Amniotic stem cell (primary cell): Measurements from ENCODE around the gene ADORA1.

Experiments used
- DNase-seq: peaks from one replicate; lab custom pipeline; 2025; lab: John Stamatoyannopoulos, UW

The ADORA1 gene

GRCh38 chr1:203187689-203188264 lies 60.3 kb downstream of the ADORA1 start:
- no peak for DNase-seq

- DNase-seq = no peak
These were observed 61.2 kb downstream of the ADORA1 start for GRCh38 chr1:203188686-203189232.

- DNase-seq = no peak
These were observed 62.4 kb downstream of the ADORA1 start for GRCh38 chr1:203189951-203190352.

DNA sequence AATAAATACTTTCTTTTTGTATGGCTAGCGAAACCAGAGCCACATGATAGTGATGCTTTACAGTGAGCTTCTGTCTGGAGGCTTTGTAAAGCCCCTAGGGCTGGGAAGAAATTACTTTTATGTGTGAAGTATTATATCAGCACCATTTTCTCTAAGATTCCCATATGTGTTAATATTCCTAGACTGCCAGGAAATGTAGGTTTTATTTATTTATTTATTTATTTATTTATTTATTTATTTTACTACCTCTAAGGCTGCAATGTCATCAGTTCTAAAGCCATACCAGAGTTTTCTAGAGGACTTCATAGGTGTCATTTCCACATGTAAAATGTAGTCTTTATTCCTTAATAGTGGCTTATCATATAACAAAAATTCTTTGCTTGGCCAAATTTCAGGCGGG lies 63.4 kb downstream of the ADORA1 start:
- no peak for DNase-seq

- no peak for DNase-seq
These were observed 68.8 kb downstream of the ADORA1 start for GRCh38 chr1:203196371-203196770.

- peak; percentile 12 for DNase-seq
These were observed 70.1 kb downstream of the ADORA1 start for GRCh38 chr1:203197625-203198024.

- no peak for DNase-seq
These were observed 71.5 kb downstream of the ADORA1 start for GRCh38 chr1:203199002-203199401.

- DNase-seq = no peak
These were observed 71.9 kb downstream of the ADORA1 start for GRCh38 chr1:203199481-203199815.

DNA sequence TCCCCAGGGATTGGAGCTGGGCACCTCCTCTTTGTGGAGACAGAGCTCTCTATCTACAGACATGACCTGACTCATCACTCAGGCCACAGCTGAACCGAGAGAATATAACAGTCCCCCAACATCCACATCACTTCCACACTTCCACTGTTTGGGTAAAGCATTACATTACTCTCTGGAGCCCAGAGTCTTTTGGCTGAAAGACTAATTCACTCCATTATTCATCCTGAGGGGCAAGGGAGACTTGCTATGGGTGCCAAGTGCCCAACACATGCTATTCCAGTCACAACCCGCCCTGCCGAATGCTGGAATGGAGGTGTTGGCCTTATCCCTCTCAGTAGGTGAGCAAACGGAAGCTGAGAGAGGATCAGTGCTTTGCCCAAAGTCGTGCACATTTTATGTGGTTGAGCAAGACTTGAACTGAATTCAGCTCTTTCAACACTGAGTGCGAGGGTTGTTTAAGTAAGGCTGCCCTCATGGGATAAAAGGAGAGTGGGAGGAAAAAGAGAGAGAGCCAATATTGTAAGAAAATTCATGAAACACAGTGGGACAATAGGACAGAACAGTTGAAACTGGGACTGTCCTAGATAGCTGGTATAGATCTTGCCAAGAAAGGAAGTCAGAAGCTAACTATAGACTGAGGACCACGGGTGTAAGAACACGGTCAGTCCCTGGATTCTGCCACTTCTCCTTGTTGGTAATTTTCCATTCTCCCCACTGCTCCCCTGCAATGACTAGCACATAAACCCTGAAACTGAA lies 72.5 kb downstream of the ADORA1 start:
- no peak for DNase-seq

DNA sequence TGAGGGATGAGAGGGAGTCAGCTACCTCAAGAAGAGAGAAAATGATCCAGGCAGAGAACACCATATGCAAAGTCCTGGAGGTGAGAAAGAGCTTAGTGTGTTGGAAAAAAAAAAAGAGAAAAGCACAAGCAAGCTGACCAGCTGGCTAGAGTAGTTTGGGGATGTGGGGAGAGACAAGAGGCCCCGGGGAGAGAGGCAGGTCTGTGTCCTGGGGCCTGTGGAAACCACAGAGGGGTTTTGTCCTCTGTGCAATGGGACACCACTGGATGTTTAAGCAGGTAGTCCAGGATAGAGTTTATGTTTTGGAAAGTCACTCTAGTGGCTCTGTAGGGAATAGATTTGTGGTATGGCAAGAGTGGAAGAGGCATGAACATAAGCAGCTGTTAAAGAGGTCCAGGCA lies 73.4 kb downstream of the ADORA1 start:
- DNase-seq = no peak

DNA sequence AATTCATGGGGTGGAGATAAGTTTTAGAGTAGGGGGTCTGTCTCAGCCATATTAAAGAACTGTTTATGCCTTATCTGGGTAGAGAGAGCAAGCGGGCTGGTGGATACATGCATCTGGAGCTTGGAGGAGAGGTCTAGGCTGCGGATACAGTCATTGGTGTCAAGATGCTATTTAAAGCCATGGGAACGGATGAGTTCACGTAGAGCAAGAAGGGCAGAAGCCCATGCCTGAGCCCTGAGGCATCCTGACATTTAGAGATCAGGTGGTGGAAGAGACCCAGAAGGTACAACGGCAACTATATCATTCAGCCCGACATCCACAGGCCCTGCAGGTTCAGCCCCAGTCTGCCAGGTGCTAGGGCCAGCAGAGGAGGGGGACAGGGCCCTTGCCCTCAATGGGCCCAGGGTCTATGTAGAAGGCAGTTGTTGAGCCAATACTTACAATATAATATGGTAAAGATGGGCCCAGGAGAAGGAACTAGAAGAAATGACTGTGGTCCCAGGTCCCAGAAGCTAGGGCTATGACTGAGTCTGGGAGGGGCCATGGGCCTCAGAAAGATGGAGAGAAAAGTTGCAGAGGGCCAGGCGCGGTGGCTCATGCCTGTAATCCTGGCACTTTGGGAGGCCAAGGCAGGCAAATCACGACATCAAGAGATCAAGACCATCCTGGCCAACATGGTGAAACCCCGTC lies 74.1 kb downstream of the ADORA1 start:
- DNase-seq = no peak

- DNase-seq = peak; percentile 14
These were observed 75.1 kb downstream of the ADORA1 start for GRCh38 chr1:203202431-203203245.

GRCh38 chr1:203204756-203205155 lies 77.2 kb downstream of the ADORA1 start:
- DNase-seq = no peak

- DNase-seq = no peak
These were observed 78.7 kb downstream of the ADORA1 start for GRCh38 chr1:203206129-203206687.

- DNase-seq = no peak
These were observed 80.2 kb downstream of the ADORA1 start for GRCh38 chr1:203207751-203208150.

DNA sequence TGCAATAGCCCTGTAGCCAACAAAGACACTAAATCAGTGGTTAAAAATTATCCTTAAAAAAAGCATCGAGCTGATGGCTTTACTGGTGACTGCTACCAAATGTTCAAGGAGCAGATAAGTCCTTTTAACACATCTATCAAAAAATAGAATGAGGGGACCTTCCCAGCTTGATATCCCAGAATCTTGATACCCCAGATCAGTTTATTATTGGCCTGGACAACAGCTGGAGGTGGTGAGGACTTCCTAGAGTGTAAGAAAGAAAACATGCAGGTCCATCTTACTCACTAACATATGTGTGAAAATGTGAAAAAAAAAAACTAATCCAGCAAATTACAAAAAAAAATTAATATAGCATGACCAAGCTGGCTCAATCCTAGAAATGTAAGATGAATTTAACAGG lies 80.7 kb downstream of the ADORA1 start:
- no peak for DNase-seq

DNA sequence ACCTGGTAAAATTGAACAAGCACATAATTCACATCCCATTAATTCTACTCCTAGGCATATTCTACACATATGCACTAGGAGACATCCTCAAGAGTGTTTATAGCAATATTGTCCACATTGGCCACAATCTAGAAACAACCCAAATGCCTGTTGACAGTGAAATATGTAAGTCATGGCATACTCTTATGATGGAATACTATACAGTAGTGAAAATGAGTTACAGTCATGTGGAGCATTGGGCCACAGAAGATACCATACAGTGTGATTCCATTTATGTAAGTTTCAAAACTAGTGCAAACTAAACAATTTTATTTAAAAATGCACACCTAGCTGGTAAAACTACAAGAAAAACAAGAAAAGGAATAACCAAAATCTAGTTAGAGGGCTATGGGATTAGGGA lies 82.8 kb downstream of the ADORA1 start:
- DNase-seq = no peak

DNA sequence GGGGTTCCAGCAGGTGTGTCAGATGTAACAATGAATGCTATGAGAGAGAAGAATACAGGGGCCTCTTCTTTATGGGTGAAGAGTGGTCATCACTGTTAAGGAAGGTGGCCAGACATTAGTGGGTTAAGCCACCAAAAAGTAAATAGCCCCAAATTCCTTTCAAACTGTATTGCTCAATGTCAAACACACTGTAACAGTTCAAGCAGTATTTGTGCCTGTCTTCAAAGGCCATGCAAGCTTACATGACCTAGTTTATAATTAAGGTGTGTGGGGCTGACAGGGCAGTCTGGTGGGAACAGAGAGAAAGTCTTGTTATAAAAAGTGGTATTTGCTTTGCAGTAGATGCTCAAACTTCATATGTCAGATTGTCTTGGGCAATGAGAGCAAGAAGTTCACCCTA lies 83.5 kb downstream of the ADORA1 start:
- DNase-seq = no peak

DNA sequence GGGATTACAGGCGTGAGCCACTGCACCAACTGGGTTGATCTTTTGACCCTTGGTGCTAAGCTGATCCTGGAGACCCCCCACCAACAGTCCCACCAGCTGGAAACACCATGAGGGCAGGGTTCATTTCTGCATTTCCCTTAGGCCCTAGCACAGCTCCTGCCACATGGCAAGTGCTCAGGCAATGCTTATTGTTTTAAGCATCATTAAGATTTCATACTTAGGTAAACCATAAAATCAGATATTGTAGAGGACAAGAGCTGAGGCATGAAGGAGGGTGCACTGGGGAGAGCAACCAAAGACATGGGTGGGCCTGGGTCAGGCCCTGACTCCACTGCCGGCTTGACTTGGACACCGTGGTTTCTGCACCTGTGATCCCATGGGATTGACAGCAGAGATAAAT lies 84.3 kb downstream of the ADORA1 start:
- DNase-seq = no peak

DNA sequence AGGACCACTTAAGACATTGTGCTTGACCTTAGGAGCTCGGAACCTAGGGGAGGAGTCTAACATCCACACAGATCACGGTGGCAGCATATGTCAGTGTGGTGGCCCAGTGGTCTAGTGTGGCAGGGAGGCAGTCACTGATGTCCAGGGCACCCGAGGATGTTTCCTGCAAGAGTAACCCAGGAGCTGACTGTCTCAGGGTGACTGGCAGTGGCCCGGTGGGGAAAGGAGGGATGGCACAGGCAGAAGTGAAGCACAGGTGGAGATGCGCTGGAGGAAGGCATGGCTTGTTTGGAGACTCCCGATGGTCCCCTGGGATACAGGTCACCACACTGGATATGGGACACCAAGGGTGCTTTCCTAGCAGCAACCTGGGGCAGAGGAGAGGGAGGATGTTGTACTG lies 85.6 kb downstream of the ADORA1 start:
- DNase-seq = no peak

GRCh38 chr1:203214871-203215270 lies 87.3 kb downstream of the ADORA1 start:
- no peak for DNase-seq

- DNase-seq = no peak
These were observed 88.0 kb downstream of the ADORA1 start for GRCh38 chr1:203215573-203215972.
